ENCODE measurements around the gene LCOR. TPM values are rescaled to one million over a fixed set of nuclear protein-coding genes. Genes with fewer than 3 reads are reported as not detected.
A peak's percentile ranks its signal among the peaks of the same experiment; 100 is the strongest.

The LCOR gene
- total and polyA plus RNA-seq, 2 of the 13 experiments (the other 11 are each of a cell fraction or from before 2014, with no cell fraction given), result 12.4 to 23.7 TPM

DNA sequence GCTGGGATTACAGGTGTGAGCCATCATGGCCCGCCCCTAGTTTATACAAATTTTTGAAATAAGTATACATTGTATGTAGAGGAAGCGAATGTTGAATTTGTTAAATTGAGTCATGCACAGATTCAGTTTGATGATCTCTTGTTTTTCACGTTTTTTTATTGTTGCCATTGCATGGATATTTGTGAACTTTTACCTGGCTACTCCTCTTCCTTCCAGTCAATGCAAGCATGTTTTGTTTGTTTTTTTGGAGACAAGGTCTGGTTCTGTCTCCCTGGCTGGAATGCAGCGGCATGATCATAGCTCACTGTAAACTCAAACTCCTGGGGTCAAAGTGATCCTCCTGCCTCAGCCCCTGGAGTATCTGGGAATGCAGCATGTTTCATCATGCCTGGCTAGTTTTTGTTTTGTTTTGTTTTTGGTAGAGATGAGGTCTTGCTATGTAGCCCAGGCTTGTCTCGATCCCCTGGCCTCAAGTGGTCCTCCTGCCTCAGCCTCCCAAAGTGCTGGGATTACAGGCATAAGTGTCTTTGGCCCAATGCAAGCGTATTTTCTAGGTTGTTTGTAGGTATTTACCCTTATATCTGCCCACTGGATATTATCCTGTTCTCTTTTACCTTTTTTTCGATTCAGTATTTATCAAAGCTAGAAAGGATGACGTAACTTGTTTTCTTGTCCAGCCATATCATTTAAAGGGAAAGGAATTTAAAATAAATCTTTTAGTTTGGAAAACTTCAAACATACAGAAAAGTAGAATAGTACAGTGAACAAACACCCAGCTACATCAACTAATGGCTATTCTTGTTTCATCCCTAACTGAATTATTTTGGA lies 11.0 kb downstream of the LCOR start (continued):
- TF ChIP-seq RELA (CRISPR knock-in tag; IDR thresholded peaks at IDR 0.05), result no peak
- no peak for TF ChIP-seq FLYWCH1 (CRISPR knock-in tag; IDR thresholded peaks at IDR 0.05)
- TF ChIP-seq TOPORS (CRISPR knock-in tag; IDR thresholded peaks at IDR 0.05), result no peak
- TF ChIP-seq PAX8 (CRISPR knock-in tag; IDR thresholded peaks at IDR 0.05; ENCODE audit: borderline replicate concordance), result no peak
- TF ChIP-seq ZNF124 (CRISPR knock-in tag; IDR thresholded peaks at IDR 0.05), result peak; percentile 81; the same call in 1 of the 2 replicates
- peak; percentile 100 for TF ChIP-seq TEAD3 (CRISPR knock-in tag; optimal IDR thresholded peaks at IDR 0.05; ENCODE audit: borderline replicate concordance)
- TF ChIP-seq NR2F6 (IDR thresholded peaks at IDR 0.05), result peak; percentile 94
- TF ChIP-seq NR2F6 (CRISPR knock-in tag; IDR thresholded peaks at IDR 0.05), result peak; percentile 93
- no peak for TF ChIP-seq ZNF841 (CRISPR knock-in tag; IDR thresholded peaks at IDR 0.05; ENCODE audit: borderline replicate concordance)
- no peak for TF ChIP-seq RFX1 (IDR thresholded peaks at IDR 0.05)
- TF ChIP-seq, protein P1, sequence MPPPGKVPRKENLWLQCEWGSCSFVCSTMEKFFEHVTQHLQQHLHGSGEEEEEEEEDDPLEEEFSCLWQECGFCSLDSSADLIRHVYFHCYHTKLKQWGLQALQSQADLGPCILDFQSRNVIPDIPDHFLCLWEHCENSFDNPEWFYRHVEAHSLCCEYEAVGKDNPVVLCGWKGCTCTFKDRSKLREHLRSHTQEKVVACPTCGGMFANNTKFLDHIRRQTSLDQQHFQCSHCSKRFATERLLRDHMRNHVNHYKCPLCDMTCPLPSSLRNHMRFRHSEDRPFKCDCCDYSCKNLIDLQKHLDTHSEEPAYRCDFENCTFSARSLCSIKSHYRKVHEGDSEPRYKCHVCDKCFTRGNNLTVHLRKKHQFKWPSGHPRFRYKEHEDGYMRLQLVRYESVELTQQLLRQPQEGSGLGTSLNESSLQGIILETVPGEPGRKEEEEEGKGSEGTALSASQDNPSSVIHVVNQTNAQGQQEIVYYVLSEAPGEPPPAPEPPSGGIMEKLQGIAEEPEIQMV (CRISPR knock-in tag; IDR thresholded peaks at IDR 0.05; ENCODE audit: low read depth), result no peak
- TF ChIP-seq, protein P2, sequence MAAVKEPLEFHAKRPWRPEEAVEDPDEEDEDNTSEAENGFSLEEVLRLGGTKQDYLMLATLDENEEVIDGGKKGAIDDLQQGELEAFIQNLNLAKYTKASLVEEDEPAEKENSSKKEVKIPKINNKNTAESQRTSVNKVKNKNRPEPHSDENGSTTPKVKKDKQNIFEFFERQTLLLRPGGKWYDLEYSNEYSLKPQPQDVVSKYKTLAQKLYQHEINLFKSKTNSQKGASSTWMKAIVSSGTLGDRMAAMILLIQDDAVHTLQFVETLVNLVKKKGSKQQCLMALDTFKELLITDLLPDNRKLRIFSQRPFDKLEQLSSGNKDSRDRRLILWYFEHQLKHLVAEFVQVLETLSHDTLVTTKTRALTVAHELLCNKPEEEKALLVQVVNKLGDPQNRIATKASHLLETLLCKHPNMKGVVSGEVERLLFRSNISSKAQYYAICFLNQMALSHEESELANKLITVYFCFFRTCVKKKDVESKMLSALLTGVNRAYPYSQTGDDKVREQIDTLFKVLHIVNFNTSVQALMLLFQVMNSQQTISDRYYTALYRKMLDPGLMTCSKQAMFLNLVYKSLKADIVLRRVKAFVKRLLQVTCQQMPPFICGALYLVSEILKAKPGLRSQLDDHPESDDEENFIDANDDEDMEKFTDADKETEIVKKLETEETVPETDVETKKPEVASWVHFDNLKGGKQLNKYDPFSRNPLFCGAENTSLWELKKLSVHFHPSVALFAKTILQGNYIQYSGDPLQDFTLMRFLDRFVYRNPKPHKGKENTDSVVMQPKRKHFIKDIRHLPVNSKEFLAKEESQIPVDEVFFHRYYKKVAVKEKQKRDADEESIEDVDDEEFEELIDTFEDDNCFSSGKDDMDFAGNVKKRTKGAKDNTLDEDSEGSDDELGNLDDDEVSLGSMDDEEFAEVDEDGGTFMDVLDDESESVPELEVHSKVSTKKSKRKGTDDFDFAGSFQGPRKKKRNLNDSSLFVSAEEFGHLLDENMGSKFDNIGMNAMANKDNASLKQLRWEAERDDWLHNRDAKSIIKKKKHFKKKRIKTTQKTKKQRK (IDR thresholded peaks at IDR 0.05; ENCODE audit: low read length), result no peak
- no peak for TF ChIP-seq POLR2A (IDR thresholded peaks at IDR 0.05; ENCODE audit: insufficient read depth in 1 of 2, low read depth in 2 of 2, low read length in 2 of 2)
- no peak for TF ChIP-seq ARID2 (CRISPR knock-in tag; IDR thresholded peaks at IDR 0.05; ENCODE audit: borderline replicate concordance)
- peak; percentile 100 for TF ChIP-seq PPARG (CRISPR knock-in tag; conservative IDR thresholded peaks at IDR 0.05)
- TF ChIP-seq XRCC5 (optimal IDR thresholded peaks at IDR 0.05; ENCODE audit: low read length), result peak; percentile 30
- peak; percentile 52; the same call in 1 of the 2 replicates for TF ChIP-seq ZNF878 (CRISPR knock-in tag; IDR thresholded peaks at IDR 0.05)
- TF ChIP-seq HOXD1 (CRISPR knock-in tag; IDR thresholded peaks at IDR 0.05), result 0 out of 2 replicates have a peak, but pooled peaks have one; percentile 21
- TF ChIP-seq JDP2 (CRISPR knock-in tag; IDR thresholded peaks at IDR 0.05; ENCODE audit: borderline replicate concordance), result no peak; the same call in 1 of the 2 replicates
- TF ChIP-seq RXRA (CRISPR knock-in tag; IDR thresholded peaks at IDR 0.05), result peak; percentile 98
- TF ChIP-seq POLR2AphosphoS5 (IDR thresholded peaks at IDR 0.05; ENCODE audit: low read depth, low read length), result no peak
- TF ChIP-seq ZKSCAN1 (IDR thresholded peaks at IDR 0.05; ENCODE audit: low read length), result 0 out of 2 replicates have a peak, but pooled peaks have one; percentile 61
- TF ChIP-seq GATA4 (IDR thresholded peaks at IDR 0.05; ENCODE audit: borderline replicate concordance, low read depth), result peak; percentile 81; the same call in 1 of the 2 replicates
- TF ChIP-seq, protein P3, sequence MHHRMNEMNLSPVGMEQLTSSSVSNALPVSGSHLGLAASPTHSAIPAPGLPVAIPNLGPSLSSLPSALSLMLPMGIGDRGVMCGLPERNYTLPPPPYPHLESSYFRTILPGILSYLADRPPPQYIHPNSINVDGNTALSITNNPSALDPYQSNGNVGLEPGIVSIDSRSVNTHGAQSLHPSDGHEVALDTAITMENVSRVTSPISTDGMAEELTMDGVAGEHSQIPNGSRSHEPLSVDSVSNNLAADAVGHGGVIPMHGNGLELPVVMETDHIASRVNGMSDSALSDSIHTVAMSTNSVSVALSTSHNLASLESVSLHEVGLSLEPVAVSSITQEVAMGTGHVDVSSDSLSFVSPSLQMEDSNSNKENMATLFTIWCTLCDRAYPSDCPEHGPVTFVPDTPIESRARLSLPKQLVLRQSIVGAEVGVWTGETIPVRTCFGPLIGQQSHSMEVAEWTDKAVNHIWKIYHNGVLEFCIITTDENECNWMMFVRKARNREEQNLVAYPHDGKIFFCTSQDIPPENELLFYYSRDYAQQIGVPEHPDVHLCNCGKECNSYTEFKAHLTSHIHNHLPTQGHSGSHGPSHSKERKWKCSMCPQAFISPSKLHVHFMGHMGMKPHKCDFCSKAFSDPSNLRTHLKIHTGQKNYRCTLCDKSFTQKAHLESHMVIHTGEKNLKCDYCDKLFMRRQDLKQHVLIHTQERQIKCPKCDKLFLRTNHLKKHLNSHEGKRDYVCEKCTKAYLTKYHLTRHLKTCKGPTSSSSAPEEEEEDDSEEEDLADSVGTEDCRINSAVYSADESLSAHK (CRISPR knock-in tag; IDR thresholded peaks at IDR 0.05; ENCODE audit: borderline replicate concordance), result no peak
